Measurements from ENCODE around the gene SLX4IP. TPM values are rescaled to one million over a fixed set of nuclear protein-coding genes. Genes with fewer than 3 reads are reported as not detected.

The SLX4IP gene
- total RNA-seq, 1 donor from 2014 or later, result 8.6 TPM

DNA sequence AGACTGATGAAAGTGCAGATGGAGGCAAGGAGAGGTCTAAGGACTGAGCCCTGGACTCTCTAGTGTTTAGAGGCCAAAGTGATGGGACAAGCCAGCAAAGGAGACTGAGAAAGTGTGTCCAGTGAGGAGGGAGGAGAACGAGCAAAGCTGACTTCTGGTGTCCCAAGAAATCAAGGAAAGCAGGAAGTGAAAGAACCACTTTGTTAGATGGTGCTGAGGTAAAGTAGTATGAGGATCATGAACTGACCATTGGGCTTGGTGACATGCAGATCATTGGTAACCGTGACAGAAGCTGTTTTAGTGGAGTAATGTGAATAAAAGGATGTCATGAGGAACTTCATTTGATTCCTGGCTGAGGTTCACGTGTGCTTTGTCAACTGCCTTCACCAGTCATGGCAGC lies 108.4 kb downstream of the SLX4IP start:
- Mint-ChIP-seq H3K9me3 (no peaks in the 10 kb centered on the region), H3K4me3 (no peak overlapping the region), H3K36me3 (ENCODE audit: low read depth) (no peaks in the 10 kb centered on the region), H3K4me1 (peaks cover 9% of the 10 kb centered on the region), H3K27ac (no peak overlapping the region), H3K27me3 (no peaks in the 10 kb centered on the region)
- ChIA-PET CTCF (no interaction called here), POLR2A (no interaction called here)
- TF ChIP-seq, protein P1, sequence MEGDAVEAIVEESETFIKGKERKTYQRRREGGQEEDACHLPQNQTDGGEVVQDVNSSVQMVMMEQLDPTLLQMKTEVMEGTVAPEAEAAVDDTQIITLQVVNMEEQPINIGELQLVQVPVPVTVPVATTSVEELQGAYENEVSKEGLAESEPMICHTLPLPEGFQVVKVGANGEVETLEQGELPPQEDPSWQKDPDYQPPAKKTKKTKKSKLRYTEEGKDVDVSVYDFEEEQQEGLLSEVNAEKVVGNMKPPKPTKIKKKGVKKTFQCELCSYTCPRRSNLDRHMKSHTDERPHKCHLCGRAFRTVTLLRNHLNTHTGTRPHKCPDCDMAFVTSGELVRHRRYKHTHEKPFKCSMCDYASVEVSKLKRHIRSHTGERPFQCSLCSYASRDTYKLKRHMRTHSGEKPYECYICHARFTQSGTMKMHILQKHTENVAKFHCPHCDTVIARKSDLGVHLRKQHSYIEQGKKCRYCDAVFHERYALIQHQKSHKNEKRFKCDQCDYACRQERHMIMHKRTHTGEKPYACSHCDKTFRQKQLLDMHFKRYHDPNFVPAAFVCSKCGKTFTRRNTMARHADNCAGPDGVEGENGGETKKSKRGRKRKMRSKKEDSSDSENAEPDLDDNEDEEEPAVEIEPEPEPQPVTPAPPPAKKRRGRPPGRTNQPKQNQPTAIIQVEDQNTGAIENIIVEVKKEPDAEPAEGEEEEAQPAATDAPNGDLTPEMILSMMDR (IDR thresholded peaks at IDR 0.05), result no peak
- intact Hi-C loops (cut with micrococcal nuclease), result no loop called here
- ATAC-seq (ENCODE audit: low read depth) (no peak), DNase-seq (no peak)

DNA sequence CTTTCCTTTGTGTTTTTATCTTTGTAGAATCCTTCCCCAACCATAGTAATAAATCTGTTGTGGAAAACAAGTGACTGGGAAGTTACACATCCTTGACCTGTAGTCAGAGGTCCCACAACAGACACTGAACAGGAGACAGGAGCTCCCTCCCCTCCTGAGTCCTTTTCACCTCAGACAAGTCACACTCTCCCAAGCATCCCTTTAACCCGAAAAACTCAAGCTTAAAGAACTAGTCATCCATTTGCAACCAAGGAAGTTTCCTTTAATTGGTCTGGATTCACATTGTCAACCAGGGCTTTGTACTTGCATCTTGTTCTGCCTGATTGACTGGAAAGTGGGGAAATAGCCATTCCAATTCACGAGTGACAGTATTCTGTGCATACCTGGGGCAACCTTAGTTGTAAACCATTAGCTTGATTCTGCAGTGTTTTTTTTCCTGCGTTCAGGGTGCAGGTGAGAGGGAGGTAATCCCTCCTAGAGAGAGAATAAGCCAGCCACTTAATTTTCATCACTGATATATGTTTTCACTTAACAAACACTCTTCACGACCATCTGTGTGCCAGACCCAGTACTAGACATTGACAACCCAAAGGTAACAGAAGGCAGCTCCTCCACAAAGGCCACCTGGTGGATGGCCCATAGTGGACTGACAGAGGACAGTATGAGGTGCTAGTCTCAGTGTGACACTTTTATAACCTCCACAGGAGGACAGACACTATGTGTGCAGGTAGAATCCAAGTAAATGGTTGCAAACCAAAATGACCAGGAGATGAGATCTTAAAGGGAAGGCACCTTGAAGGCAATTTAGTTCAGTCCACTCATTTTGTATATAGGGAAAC lies 112.4 kb downstream of the SLX4IP start:
- no peaks in the 10 kb centered on the region for H3K9me3 Mint-ChIP-seq
- H3K27ac Mint-ChIP-seq, result no peak overlapping the region
- intact Hi-C loops (cut with micrococcal nuclease), result no loop called here
- no peaks in the 10 kb centered on the region for H3K36me3 Mint-ChIP-seq (ENCODE audit: low read depth)
- no peaks in the 10 kb centered on the region for H3K27me3 Mint-ChIP-seq
- POLR2A ChIA-PET, result no interaction called here
- DNase-seq, result no peak
- CTCF ChIA-PET, result no interaction called here
- H3K4me3 Mint-ChIP-seq, result no peak overlapping the region
- peaks cover 31% of the 10 kb centered on the region for H3K4me1 Mint-ChIP-seq
- TF ChIP-seq, protein P1 (IDR thresholded peaks at IDR 0.05), result no peak
- no peak for ATAC-seq (ENCODE audit: low read depth)

DNA sequence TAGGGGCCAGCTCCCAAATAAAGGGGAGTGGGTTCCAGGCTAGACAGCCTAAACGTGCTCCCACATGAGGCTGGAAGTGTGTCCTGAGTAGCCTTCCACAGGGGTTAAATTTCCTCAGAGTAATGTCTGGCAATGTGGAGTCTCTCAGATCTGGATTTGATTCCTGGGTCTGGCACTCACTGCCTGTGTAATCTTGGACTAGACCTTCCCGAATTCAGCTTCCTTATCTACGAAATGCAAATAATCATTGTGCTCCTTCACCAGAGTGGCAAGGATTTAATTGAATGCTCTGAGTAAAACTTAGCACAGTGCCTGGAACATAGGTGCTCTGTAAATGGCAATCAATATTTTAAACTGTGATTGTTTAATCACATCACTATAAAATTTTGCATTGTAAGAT lies 114.4 kb downstream of the SLX4IP start:
- POLR2A ChIA-PET, result no interaction called here
- DNase-seq (no peak), ATAC-seq (ENCODE audit: low read depth) (no peak)
- intact Hi-C loops (cut with micrococcal nuclease), result no loop called here
- CTCF ChIA-PET, result no interaction called here
- H3K4me1 Mint-ChIP-seq, result peaks cover 31% of the 10 kb centered on the region
- H3K27ac Mint-ChIP-seq, result no peak overlapping the region
- no peaks in the 10 kb centered on the region for H3K9me3 Mint-ChIP-seq
- TF ChIP-seq, protein P1 (IDR thresholded peaks at IDR 0.05), result no peak
- no peaks in the 10 kb centered on the region for H3K36me3 Mint-ChIP-seq (ENCODE audit: low read depth)
- H3K4me3 Mint-ChIP-seq, result no peak overlapping the region
- H3K27me3 Mint-ChIP-seq, result no peaks in the 10 kb centered on the region

DNA sequence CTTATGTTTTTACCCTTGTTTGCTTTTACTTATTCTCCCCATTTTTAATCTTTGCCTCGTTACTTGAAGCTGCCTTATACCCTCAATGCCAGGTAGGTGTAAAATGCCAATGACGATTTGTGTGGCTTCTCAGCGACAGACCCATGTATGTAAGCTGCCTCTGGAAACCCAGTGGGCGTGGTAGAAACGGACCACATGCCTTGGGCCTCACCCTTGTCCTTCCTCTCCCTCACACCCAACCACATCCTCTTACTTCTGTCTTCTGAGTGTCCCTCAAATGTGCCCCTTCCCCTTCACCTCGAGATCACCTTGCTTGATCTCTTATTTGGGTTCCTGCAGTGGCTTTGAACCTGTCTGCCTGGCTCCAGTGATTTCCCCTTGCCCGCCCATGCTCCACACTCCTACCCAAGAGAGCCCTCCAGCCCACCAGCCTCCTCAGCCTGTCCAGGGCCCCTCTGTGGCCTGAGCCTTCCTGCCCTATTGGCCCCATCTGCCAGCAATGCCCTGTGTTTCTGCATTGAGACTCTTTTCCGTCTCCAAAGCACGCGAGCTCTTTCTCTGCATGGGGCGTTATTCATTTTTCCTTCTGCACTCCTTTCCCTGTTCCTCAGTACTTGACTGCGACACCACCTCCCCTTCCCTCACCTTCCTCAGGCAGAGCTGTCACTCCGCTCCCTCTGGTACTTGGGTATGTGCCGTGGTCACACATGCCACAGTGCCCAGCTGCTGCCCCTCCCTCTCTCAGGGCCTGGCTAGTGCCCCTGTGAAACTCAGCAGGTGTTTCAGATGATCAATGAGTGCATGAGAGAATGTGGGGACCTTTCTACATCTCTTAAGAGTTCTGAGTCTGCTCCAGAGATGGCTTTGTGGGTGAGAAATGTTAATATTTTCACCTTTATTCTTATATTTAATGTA lies 115.4 kb downstream of the SLX4IP start:
- intact Hi-C loops (cut with micrococcal nuclease), result loop anchor here (5.0 kb wide), 1 partner anchor 992 kb away; no protein-coding TSS in a partner anchor
- Mint-ChIP-seq H3K4me1 (peaks cover 31% of the 10 kb centered on the region), H3K27me3 (no peaks in the 10 kb centered on the region), H3K36me3 (ENCODE audit: low read depth) (no peaks in the 10 kb centered on the region), H3K4me3 (no peak overlapping the region), H3K27ac (no peak overlapping the region), H3K9me3 (no peaks in the 10 kb centered on the region)
- ATAC-seq (ENCODE audit: low read depth) (no peak), DNase-seq (no peak)
- TF ChIP-seq, protein P1 (IDR thresholded peaks at IDR 0.05), result no peak
- POLR2A ChIA-PET, result no interaction called here
- CTCF ChIA-PET, result no interaction called here

Measured in activated B cell treated with CpG ODN at 0.5 μM for 24 hours (primary cell).